MM.1S (cell line): ENCODE results near the gene ERCC5.

Experiments
- DNase-seq: peaks from one replicate; pipeline ENCODE4 v3.0.0-alpha.2; 2015
- H2AFZ ChIP-seq: fragments of 300-600 bp; sonication (generic); 2 replicates; pipeline ENCODE4 v1.6.0; 2016; ENCODE audit warnings: antibody characterized with exemption, low read length
- H3F3A ChIP-seq: fragments of 300-600 bp; sonication (generic); 2 replicates; pipeline ENCODE4 v1.6.1; 2016; ENCODE audit warnings: mild to moderate bottlenecking, antibody characterized with exemption, low read length, moderate library complexity, mixed read lengths; ENCODE audit not compliant: insufficient read depth
- H3K27ac ChIP-seq: fragments of 300-600 bp; sonication (generic); 2 replicates; pipeline ENCODE4 v1.5.1; 2016; ENCODE audit warnings: mild to moderate bottlenecking, low read length
- H3K27me3 ChIP-seq: fragments of 300-600 bp; sonication (generic); replicated peaks from 2 replicates; pipeline ENCODE4 v1.6.0; 2016; ENCODE audit warnings: low read length; ENCODE audit not compliant: insufficient read depth
- H3K36me3 ChIP-seq: fragments of 300-600 bp; sonication (generic); replicated peaks from 2 replicates; pipeline ENCODE4 v1.6.1; 2016; ENCODE audit warnings: mild to moderate bottlenecking, low read length, mixed read lengths; ENCODE audit not compliant: insufficient read depth
- H3K4me1 ChIP-seq: fragments of 300-600 bp; sonication (generic); 2 replicates; pipeline ENCODE4 v1.6.1; 2016; ENCODE audit warnings: low read length, mixed read lengths
- H3K4me2 ChIP-seq: fragments of 300-600 bp; sonication (generic); 2 replicates; pipeline ENCODE4 v1.6.0; 2016; ENCODE audit warnings: low read depth, low read length
- H3K4me3 ChIP-seq: fragments of 300-600 bp; sonication (generic); 2 replicates; pipeline ENCODE4 v1.5.1; 2016; ENCODE audit warnings: low read length, mixed read lengths
- H3K79me2 ChIP-seq: fragments of 300-600 bp; sonication (generic); 2 replicates; pipeline ENCODE4 v1.6.1; 2016; ENCODE audit warnings: mixed run types, low read length, mixed read lengths
- H3K9ac ChIP-seq: fragments of 300-600 bp; sonication (generic); 2 replicates; pipeline ENCODE4 v1.6.1; 2016; ENCODE audit warnings: low read length, mixed read lengths
- H3K9me2 ChIP-seq: fragments of 300-600 bp; sonication (generic); replicated peaks from 2 replicates; pipeline ENCODE4 v1.6.1; 2016; ENCODE audit warnings: mild to moderate bottlenecking, low read length, mixed read lengths; ENCODE audit not compliant: insufficient read depth
- H3K9me3 ChIP-seq: fragments of 300-600 bp; sonication (generic); replicated peaks from 2 replicates; pipeline ENCODE4 v1.6.1; 2016; ENCODE audit warnings: mild to moderate bottlenecking, low read length, mixed read lengths; ENCODE audit not compliant: insufficient read depth
- H4K20me1 ChIP-seq: fragments of 300-600 bp; sonication (generic); 2 replicates; pipeline ENCODE4 v1.6.1; 2016; ENCODE audit warnings: mild to moderate bottlenecking, low read length, moderate library complexity, mixed read lengths; ENCODE audit not compliant: insufficient read depth
- EZH2 ChIP-seq: fragments of 300-600 bp; sonication (generic); optimal IDR thresholded peaks from 2 replicates; pipeline ENCODE3; 2017; ENCODE audit warnings: low read depth, mild to moderate bottlenecking, antibody characterized with exemption, low read length, mixed read lengths
- EZH2phosphoT487 ChIP-seq: fragments of 300-600 bp; sonication (generic); IDR thresholded peaks from 2 replicates; pipeline ENCODE4 v1.6.1; 2018; ENCODE audit warnings: antibody characterized with exemption, low read length
- TF ChIP-seq, protein P1 (sequence below): fragments of 300-600 bp; sonication (generic); IDR thresholded peaks from 2 replicates; pipeline ENCODE4 v1.5.1; 2016; ENCODE audit warnings: antibody characterized with exemption, low read length, mixed read lengths

The ERCC5 gene

DNA sequence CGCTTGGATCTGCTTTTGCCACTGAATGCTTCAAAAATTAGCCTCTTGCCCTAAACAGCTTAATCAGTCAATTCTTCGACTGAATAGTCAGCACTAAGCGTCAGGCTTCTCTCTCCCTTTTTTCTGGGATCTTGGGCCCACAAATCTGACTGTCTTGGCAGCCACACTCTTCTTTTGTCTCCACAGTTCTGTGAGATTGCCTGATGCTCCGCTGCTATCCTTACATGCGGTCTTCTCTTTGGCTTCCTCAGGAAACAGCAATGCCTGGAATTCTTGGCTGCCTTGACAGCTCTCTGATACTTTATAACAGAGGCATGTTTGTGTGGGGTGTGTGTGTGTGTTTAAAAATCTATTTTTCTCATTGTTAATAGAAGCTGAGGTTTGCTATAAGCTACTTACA is 32.6 kb downstream of the ERCC5 start:
- Histone ChIP-seq H3K36me3 (no peaks in the 10 kb centered on the region), H3K9me2 (no peaks in the 10 kb centered on the region), H3K79me2 (no peaks in the 10 kb centered on the region), H3K27ac (no peak overlapping the region), H3F3A (no peaks in the 10 kb centered on the region), H3K4me3 (no peak overlapping the region), H3K4me2 (no peak overlapping the region), H2AFZ (no peak overlapping the region), H4K20me1 (no peaks in the 10 kb centered on the region; the same call in 1 of the 2 replicates), H3K9me3 (no peaks in the 10 kb centered on the region), H3K9ac (no peak overlapping the region), H3K4me1 (no peaks in the 10 kb centered on the region), H3K27me3 (no peaks in the 10 kb centered on the region)
- no peak for DNase-seq
- TF ChIP-seq, protein P1, sequence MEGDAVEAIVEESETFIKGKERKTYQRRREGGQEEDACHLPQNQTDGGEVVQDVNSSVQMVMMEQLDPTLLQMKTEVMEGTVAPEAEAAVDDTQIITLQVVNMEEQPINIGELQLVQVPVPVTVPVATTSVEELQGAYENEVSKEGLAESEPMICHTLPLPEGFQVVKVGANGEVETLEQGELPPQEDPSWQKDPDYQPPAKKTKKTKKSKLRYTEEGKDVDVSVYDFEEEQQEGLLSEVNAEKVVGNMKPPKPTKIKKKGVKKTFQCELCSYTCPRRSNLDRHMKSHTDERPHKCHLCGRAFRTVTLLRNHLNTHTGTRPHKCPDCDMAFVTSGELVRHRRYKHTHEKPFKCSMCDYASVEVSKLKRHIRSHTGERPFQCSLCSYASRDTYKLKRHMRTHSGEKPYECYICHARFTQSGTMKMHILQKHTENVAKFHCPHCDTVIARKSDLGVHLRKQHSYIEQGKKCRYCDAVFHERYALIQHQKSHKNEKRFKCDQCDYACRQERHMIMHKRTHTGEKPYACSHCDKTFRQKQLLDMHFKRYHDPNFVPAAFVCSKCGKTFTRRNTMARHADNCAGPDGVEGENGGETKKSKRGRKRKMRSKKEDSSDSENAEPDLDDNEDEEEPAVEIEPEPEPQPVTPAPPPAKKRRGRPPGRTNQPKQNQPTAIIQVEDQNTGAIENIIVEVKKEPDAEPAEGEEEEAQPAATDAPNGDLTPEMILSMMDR: no peak
- TF ChIP-seq EZH2phosphoT487 (no peak), EZH2 (no peak)

DNA sequence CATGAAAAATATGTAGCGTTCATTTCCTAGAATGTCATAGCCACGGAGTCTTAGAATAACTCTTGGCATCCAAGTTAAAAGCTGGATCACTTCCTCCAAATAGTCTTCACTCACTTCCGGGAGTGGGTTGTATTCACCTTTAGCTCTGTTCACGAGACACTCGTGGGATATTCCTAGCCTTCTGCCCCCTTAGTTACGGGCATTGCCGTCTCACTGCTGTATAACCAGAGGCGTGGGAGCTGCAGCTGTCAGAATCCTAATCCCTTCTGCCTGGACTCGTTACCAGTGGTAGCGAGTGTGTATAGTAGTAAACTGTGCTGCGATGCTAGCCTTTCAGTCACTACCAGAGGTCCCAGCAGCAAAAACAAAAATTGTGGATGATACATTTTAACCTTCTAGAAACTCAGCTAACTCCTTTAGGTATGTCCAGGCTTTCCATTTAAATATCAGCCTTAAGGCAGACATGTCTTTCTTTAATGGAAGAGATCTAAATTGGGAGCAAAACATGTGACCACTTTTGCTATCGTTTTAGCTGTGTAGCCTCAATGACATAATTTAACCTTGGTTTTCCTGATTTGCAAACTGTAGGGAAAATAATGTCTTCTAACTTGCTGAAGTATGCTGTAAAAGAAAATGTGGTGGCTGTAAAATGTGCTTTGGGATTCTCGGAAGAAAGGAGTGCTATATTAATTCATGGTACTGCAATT is 34.1 kb downstream of the ERCC5 start:
- H2AFZ ChIP-seq: no peak overlapping the region
- H4K20me1 ChIP-seq: no peaks in the 10 kb centered on the region; the same call in 1 of the 2 replicates
- TF ChIP-seq, protein P1: no peak
- TF ChIP-seq EZH2: no peak
- no peak for DNase-seq
- H3K4me2 ChIP-seq: no peak overlapping the region
- no peak overlapping the region for H3K4me3 ChIP-seq
- H3K36me3 ChIP-seq: no peaks in the 10 kb centered on the region
- H3K27me3 ChIP-seq: no peaks in the 10 kb centered on the region
- no peaks in the 10 kb centered on the region for H3K9me3 ChIP-seq
- no peaks in the 10 kb centered on the region for H3K79me2 ChIP-seq
- no peak overlapping the region for H3K27ac ChIP-seq
- no peaks in the 10 kb centered on the region for H3K4me1 ChIP-seq
- no peaks in the 10 kb centered on the region for H3F3A ChIP-seq
- H3K9me2 ChIP-seq: no peaks in the 10 kb centered on the region
- no peak overlapping the region for H3K9ac ChIP-seq

- H3K9ac ChIP-seq: no peak overlapping the region
- no peak overlapping the region for H3K4me2 ChIP-seq
- H3K27me3 ChIP-seq: no peaks in the 10 kb centered on the region
- no peaks in the 10 kb centered on the region for H3K79me2 ChIP-seq
- DNase-seq: no peak
- no peaks in the 10 kb centered on the region; the same call in 1 of the 2 replicates for H4K20me1 ChIP-seq
- H2AFZ ChIP-seq: no peak overlapping the region
- no peak overlapping the region for H3K27ac ChIP-seq
- no peaks in the 10 kb centered on the region for H3K36me3 ChIP-seq
- TF ChIP-seq, protein P1: no peak
- TF ChIP-seq EZH2 (no peak), EZH2phosphoT487 (no peak)
- no peaks in the 10 kb centered on the region for H3K9me3 ChIP-seq
- no peaks in the 10 kb centered on the region for H3F3A ChIP-seq
- no peaks in the 10 kb centered on the region for H3K4me1 ChIP-seq
- H3K4me3 ChIP-seq: no peak overlapping the region
- H3K9me2 ChIP-seq: no peaks in the 10 kb centered on the region
Measured at GRCh38 chr13:102881819-102882686, 36.2 kb downstream of the ERCC5 start.
